HCT116 (cell line): Measurements from ENCODE around the gene CALML6. TPM values are rescaled to one million over a fixed set of nuclear protein-coding genes. Genes with fewer than 3 reads are reported as not detected.

Experiments used
- ATAC-seq: fragments of 200-7000 bp; cut with Tn5 transposase; 2 replicates; pipeline ENCODE4 v1.9.1; 2020; ENCODE audit warnings: mild to moderate bottlenecking, moderate library complexity
- BruUV-seq: library from RNA; stranded (reverse); fragments of 400-500 nt; replicated peaks from 2 replicates; lab custom pipeline; 2021; lab: Mats Ljungman, UMichigan
- CTCF ChIA-PET: fragments of 300-600 bp; sonication (Branson Sonifier 250); formaldehyde crosslinking; loops from one replicate; lab custom pipeline; 2021; ENCODE audit warnings: antibody characterized with exemption; lab: Charles Lee
- POLR2A ChIA-PET: fragments of 300-600, 350-600 bp; sonication (Branson Sonifier 250); formaldehyde crosslinking; loops from one replicate; lab custom pipeline; 2021; ENCODE audit warnings: antibody characterized with exemption; lab: Charles Lee
- RAD21 ChIA-PET, 2 experiments: fragments of 300-600 bp; sonication (Branson Sonifier 250); formaldehyde crosslinking; loops; one replicate each; lab custom pipeline; 2023; ENCODE audit warnings: low total read pairs in 2 of 2; ENCODE audit not compliant: uncharacterized antibody in 2 of 2, unreplicated experiment in 2 of 2, low non-redundant PET in 1 of 2; lab: Charles Lee
- DNase-seq: peaks from one replicate; pipeline ENCODE4 v3.0.0-alpha.2; 2010; ENCODE audit warnings: low read depth, low spot score
- H2AFZ ChIP-seq: fragments of 200-600 bp; shearing (Covaris generic), sonication (generic); 2 replicates; pipeline ENCODE4 v1.6.1; 2017; ENCODE audit warnings: low read depth, mixed run types, mixed read lengths, antibody characterized with exemption, low read length; ENCODE audit not compliant: poor library complexity, severe bottlenecking
- H3K27ac ChIP-seq: 2 replicates; pipeline ENCODE4 v1.5.1; 2012; ENCODE audit warnings: low read depth, low read length
- H3K27me3 ChIP-seq: fragments of 200-600 bp; sonication (generic); 2 replicates; pipeline ENCODE4 v1.6.1; 2016; ENCODE audit warnings: mixed run types, low read length, mixed read lengths; ENCODE audit not compliant: insufficient read depth
- H3K36me3 ChIP-seq, 2 experiments: fragments of 200-500 bp in 1 of 2; fragments of 200-600 bp in 1 of 2; sonication (Bioruptor generic) in 1 of 2; sonication (generic) in 1 of 2; 2 replicates each; pipeline versions ENCODE4 v1.5.1 to v1.6.1; 2014 to 2016; ENCODE audit warnings: low read length in 2 of 2, inconsistent platforms in 1 of 2, mixed read lengths in 1 of 2, mixed run types in 1 of 2; ENCODE audit not compliant: insufficient read depth in 2 of 2, control insufficient read depth in 1 of 2
- H3K4me1 ChIP-seq, 2 experiments: fragments of 200-600 bp in 1 of 2; sonication (generic) in 1 of 2; 2 replicates each; pipeline versions ENCODE4 v1.5.1 to v1.6.1; 2012 to 2017; ENCODE audit warnings: low read length in 2 of 2, inconsistent platforms in 1 of 2, mild to moderate bottlenecking in 1 of 2, mixed read lengths in 1 of 2, mixed run types in 1 of 2, moderate library complexity in 1 of 2; ENCODE audit not compliant: insufficient read depth in 2 of 2, control insufficient read depth in 1 of 2
- H3K4me2 ChIP-seq: fragments of 200-600 bp; sonication (generic); 2 replicates; pipeline ENCODE4 v1.6.1; 2017; ENCODE audit warnings: mixed run types, low read length, mixed read lengths
- H3K4me3 ChIP-seq, 2 experiments: fragments of 200-600 bp in 1 of 2; sonication (generic) in 1 of 2; replicated peaks in 1 of 2; 2 replicates each; pipeline ENCODE4 v1.5.1; 2011 to 2016; ENCODE audit warnings: low read length in 2 of 2, control low read depth in 1 of 2, low read depth in 1 of 2, mild to moderate bottlenecking in 1 of 2, mixed read lengths in 1 of 2, mixed run types in 1 of 2
- H3K79me2 ChIP-seq: fragments of 200-600 bp; sonication (generic); 2 replicates; pipeline ENCODE4 v1.6.1; 2017; ENCODE audit warnings: mild to moderate bottlenecking, mixed run types, low read length, moderate library complexity, mixed read lengths; ENCODE audit not compliant: insufficient read depth
- H3K9ac ChIP-seq: fragments of 200-600 bp; sonication (generic); 2 replicates; pipeline ENCODE4 v1.6.1; 2016; ENCODE audit warnings: low read length, mixed read lengths
- H3K9me2 ChIP-seq: fragments of 200-600 bp; sonication (generic), shearing (Covaris generic); 2 replicates; pipeline ENCODE4 v1.6.1; 2017; ENCODE audit warnings: mixed run types, mild to moderate bottlenecking, moderate library complexity; ENCODE audit not compliant: insufficient read depth
- H3K9me3 ChIP-seq, 2 experiments: fragments of 200-500 bp in 1 of 2; fragments of 200-600 bp in 1 of 2; sonication (Bioruptor generic) in 1 of 2; sonication (generic) in 1 of 2; 2 replicates each; pipeline ENCODE4 v1.6.1; 2014 to 2017; ENCODE audit warnings: low read length in 2 of 2, mixed read lengths in 2 of 2, inconsistent platforms in 1 of 2, low read depth in 1 of 2, mild to moderate bottlenecking in 1 of 2, mixed run types in 1 of 2, moderate library complexity in 1 of 2; ENCODE audit not compliant: control insufficient read depth in 1 of 2, insufficient read depth in 1 of 2
- H4K20me1 ChIP-seq: fragments of 200-600 bp; sonication (generic), shearing (Covaris generic); 2 replicates; pipeline ENCODE4 v1.6.1; 2017; ENCODE audit warnings: mixed run types, mild to moderate bottlenecking, moderate library complexity; ENCODE audit not compliant: insufficient read depth
- EZH2 ChIP-seq: fragments of 200-600 bp; sonication (generic); IDR thresholded peaks from 2 replicates; pipeline ENCODE4 v1.6.1; 2017; ENCODE audit warnings: antibody characterized with exemption, mixed run types
- JUND ChIP-seq: IDR thresholded peaks from 2 replicates; pipeline ENCODE4 v1.6.1; 2012
- MAX ChIP-seq: IDR thresholded peaks from 2 replicates; pipeline ENCODE4 v1.6.1; 2012
- POLR2A ChIP-seq: IDR thresholded peaks from 2 replicates; pipeline ENCODE4 v1.7.0; 2011; ENCODE audit warnings: borderline replicate concordance; ENCODE audit not compliant: insufficient read depth, insufficient read length; ENCODE audit errors: extremely low read depth
- POLR2AphosphoS5 ChIP-seq: IDR thresholded peaks from 2 replicates; pipeline ENCODE4 v1.6.1; 2011; ENCODE audit warnings: mild to moderate bottlenecking, low read depth, low read length, moderate library complexity
- REST ChIP-seq: IDR thresholded peaks from 2 replicates; pipeline ENCODE4 v1.6.1; 2012; ENCODE audit warnings: low read depth
- ZBTB33 ChIP-seq: IDR thresholded peaks from 2 replicates; pipeline ENCODE4 v1.6.1; 2011; ENCODE audit warnings: mild to moderate bottlenecking, low read length, moderate library complexity; ENCODE audit not compliant: insufficient replicate concordance; ENCODE audit errors: extremely low read depth
- intact Hi-C: fragments of 100-400 bp; cut with micrococcal nuclease; formaldehyde crosslinking; loops from 2 replicates; pipeline ENCODE4 v1.10.0; 2022
- total RNA-seq: library from RNA; stranded (reverse); gene quantifications from one replicate; pipeline ENCODE4 v1.2.1, GENCODE V29; 2021; ENCODE audit not compliant: unreplicated experiment

CALML6 gene
- total RNA-seq, 1 experiment from 2014 or later: 2.3 TPM

GRCh38 chr1:1946540-1946939 lies 31.5 kb downstream of the CALML6 start:
- Histone ChIP-seq H3K36me3 (no peaks in the 10 kb centered on the region), H3K9me2 (no peaks in the 10 kb centered on the region), H3K79me2 (no peaks in the 10 kb centered on the region), H3K9me3 (no peaks in the 10 kb centered on the region), H3K4me2 (no peak overlapping the region), H3K27ac (no peak overlapping the region), H3K9ac (no peak overlapping the region), H3K4me1 (peaks cover 0 to 10% of the 10 kb centered on the region in 2 experiments; a peak in 1 of 4 replicates), H3K27me3 (no peaks in the 10 kb centered on the region), H3K4me3 (no peak overlapping the region), H4K20me1 (no peaks in the 10 kb centered on the region), H2AFZ (no peak overlapping the region)
- no peak for DNase-seq
- intact Hi-C loops: no loop called here
- no peak for TF ChIP-seq MAX
- no peak for TF ChIP-seq JUND
- no peak for TF ChIP-seq POLR2A
- TF ChIP-seq REST: no peak
- no peak for TF ChIP-seq POLR2AphosphoS5
- ChIA-PET CTCF (no interaction called here), POLR2A (no interaction called here), RAD21 (no interaction called here)
- no TSS peak for BruUV-seq
- no peak for ATAC-seq

GRCh38 chr1:1947493-1947892 lies 32.4 kb downstream of the CALML6 start:
- no peak for ATAC-seq
- POLR2A ChIA-PET: interaction anchor here (0.6 kb wide), 1 partner anchor 39 kb away, joined by 4 read pairs; no protein-coding TSS in a partner anchor
- TF ChIP-seq JUND (no peak), REST (no peak), POLR2A (no peak), EZH2 (no peak), ZBTB33 (no peak)
- TF ChIP-seq, all 23 proteins: peak for 0
- no peak overlapping the region for H3K9ac ChIP-seq
- no peak overlapping the region for H3K4me2 ChIP-seq
- no peaks in the 10 kb centered on the region for H3K27me3 ChIP-seq
- no peaks in the 10 kb centered on the region for H3K79me2 ChIP-seq
- ChIA-PET CTCF (interaction anchor here (1.0 kb wide), 1 partner anchor 97 kb away, joined by 4 read pairs; no protein-coding TSS in a partner anchor), RAD21 (no interaction called here)
- intact Hi-C loops: no loop called here
- H3K36me3 ChIP-seq: no peaks in the 10 kb centered on the region
- no peaks in the 10 kb centered on the region for H4K20me1 ChIP-seq
- no peak for DNase-seq
- H3K9me2 ChIP-seq: no peaks in the 10 kb centered on the region
- no TSS peak for BruUV-seq
- H3K9me3 ChIP-seq: no peaks in the 10 kb centered on the region
- H2AFZ ChIP-seq: no peak overlapping the region
- H3K27ac ChIP-seq: no peak overlapping the region
- peaks cover 0 to 10% of the 10 kb centered on the region in 2 experiments; a peak in 1 of 4 replicates for H3K4me1 ChIP-seq
- H3K4me3 ChIP-seq: no peak overlapping the region
